AG09319 (cell line): ENCODE measurements around the gene TMEM271.

Experiments used
- DNase-seq: peaks from one replicate; pipeline ENCODE4 v3.0.0-alpha.2; 2010; ENCODE audit warnings: low read depth; ENCODE audit errors: extremely low read depth
- TF ChIP-seq, protein P1 (sequence below): IDR thresholded peaks from 2 replicates; pipeline ENCODE4 v1.5.1; 2011; ENCODE audit warnings: low read depth, mild to moderate bottlenecking, inconsistent platforms, low read length, moderate library complexity

The TMEM271 gene, protein sequence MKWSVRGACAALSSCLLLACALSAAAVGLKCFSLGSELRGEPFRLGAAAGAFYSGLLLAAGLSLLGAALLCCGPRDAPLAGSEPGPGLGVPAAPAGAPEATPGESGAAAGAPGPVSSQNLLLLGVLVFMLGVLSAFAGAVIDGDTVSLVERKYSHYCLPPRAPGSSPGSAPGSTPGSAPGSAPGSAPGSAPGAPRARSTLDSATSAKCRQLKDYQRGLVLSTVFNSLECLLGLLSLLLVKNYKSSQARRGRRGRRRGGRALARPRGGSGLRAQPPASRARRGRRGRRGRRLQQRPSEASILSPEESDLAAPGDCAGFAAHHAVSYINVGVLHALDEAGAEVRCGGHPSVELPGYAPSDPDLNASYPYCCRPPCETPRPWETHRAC

DNA sequence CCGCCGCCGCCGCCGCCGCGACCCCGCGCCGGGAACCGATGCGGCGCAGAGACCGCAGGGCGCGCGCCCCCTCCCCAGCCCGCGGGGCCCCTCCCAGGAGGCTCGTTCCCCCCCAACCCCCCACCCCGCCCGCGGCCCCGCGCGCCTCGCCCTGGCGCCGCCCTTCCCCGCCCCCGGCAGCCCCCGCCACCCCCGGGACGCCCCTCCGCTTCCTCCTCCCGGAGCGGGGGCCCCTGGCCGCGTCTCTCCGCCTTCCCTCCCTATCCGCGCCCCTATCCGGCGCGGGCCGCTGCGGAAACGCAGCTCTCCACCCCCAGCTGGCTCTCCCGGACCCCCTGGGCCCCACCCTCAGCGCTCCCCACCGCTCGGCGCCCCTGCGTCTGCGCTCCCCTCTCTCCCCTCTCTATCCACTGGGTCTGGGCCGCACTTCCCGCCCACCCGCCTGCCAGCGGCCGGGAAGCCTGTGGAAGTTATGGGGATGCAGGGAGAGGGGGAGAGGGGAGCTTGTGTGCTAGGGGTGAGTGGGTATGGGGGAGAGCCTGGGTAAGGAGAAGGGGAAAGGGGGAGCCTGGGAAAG is at the start of gene TMEM271:
TMEM271 (minus strand) TSS at position 51 of the 577 bp plus-strand sequence. CDS start 233 bp downstream, outside the sequence.
- TF ChIP-seq, protein P1, sequence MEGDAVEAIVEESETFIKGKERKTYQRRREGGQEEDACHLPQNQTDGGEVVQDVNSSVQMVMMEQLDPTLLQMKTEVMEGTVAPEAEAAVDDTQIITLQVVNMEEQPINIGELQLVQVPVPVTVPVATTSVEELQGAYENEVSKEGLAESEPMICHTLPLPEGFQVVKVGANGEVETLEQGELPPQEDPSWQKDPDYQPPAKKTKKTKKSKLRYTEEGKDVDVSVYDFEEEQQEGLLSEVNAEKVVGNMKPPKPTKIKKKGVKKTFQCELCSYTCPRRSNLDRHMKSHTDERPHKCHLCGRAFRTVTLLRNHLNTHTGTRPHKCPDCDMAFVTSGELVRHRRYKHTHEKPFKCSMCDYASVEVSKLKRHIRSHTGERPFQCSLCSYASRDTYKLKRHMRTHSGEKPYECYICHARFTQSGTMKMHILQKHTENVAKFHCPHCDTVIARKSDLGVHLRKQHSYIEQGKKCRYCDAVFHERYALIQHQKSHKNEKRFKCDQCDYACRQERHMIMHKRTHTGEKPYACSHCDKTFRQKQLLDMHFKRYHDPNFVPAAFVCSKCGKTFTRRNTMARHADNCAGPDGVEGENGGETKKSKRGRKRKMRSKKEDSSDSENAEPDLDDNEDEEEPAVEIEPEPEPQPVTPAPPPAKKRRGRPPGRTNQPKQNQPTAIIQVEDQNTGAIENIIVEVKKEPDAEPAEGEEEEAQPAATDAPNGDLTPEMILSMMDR: no peak
- no peak for DNase-seq

DNA sequence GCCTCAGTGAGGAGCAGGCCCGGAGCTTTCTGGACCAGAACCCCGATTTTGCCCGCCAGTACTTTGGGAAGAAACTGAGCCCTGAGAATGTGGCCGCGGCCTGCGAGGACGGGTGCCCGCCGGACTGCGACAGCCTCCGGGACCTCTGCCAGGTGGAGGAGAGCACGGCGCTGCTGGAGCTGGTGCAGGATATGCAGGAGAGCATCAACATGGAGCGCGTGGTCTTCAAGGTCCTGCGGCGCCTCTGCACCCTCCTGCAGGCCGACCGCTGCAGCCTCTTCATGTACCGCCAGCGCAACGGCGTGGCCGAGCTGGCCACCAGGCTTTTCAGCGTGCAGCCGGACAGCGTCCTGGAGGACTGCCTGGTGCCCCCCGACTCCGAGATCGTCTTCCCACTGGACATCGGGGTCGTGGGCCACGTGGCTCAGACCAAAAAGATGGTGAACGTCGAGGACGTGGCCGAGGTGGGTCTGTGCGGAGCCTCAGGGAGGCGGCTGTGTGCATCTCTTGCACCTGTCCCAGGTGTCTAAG is 49.6 kb upstream of the TMEM271 start:
- no peak for DNase-seq
- TF ChIP-seq, protein P1: no peak

DNA sequence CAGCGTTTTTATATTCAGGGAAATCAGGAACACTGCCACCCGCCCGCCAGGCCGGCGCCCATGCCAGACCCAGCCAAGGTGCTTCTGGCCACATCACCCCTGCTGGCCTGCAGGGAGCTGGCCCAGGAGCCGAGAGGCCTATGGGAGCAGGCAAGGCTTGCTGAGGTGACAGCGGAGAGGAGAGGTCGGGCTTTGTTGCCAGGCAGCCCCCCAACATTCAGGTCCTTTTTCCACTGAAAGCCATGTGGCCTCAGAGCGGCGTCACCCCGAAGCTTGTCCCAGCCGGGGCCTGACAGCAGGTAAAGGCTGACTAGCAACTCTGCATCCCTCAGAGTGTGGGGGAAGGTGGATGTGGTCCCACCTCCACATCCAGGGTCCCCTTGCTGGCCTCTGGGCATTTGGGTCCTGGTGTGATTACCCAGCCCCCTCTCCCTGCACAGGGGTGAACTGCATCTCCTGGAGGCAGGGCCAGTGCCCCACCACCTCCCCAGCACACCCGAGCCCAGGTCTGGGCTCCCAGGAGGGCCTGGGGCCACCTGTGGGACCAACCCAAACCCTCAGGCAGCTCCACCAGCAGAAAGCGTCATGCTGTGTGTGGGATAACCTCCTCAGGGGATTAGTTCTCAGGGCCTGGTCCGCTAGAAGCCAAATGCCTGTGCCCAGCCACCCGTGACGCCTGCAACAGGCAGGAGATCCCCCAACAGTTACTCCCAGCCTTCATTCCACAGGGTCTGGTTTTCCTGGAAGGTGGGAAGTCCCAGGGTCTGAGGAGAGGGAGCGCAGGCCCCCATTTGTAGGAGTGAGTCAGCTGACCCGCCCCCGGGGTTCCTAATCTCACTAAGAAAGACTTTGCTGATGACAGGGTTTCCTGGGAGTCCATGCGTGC is 48.9 kb upstream of the TMEM271 start, which contains the start of gene PDE6B:
PDE6B (plus strand) TSS at position 869 of the 886 bp plus-strand sequence. CDS start 54 bp downstream, outside the sequence.
- TF ChIP-seq, protein P1: no peak

DNA sequence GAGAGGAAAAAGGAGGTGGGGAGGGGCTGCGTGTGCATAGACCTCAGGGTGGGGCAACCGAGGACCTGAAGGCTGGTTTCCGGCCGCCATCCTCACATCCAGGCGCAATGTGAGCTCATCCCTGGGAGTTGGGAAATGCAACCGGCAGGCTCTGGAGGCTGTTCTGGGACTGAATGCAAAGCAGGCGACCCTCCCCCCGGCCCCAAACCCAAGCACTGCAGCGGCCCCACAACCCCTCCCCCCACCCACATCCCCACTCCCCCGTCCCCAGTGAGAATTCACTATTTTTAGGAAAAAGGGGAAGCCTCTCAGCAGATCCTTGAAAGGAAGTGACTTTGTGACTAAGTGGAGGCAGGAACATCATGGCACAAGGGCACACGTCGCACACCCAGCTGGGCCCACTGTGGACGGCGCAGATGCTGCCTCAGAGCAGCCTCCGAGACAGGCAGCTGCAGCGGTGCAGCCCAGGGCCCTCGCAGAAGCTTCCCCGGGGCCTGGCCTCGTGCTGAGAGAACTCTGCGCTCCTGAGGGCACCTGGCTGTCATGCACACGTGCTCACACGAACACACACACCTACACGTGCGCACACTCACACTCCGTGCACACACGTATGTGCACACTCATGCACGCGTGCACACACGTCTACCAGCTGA is 47.9 kb upstream of the TMEM271 start:
- TF ChIP-seq, protein P1: no peak
- DNase-seq: no peak

More for the DNA sequence above, 48.9 kb upstream of the TMEM271 start, which contains the start of gene PDE6B:
- DNase-seq: no peak

DNA sequence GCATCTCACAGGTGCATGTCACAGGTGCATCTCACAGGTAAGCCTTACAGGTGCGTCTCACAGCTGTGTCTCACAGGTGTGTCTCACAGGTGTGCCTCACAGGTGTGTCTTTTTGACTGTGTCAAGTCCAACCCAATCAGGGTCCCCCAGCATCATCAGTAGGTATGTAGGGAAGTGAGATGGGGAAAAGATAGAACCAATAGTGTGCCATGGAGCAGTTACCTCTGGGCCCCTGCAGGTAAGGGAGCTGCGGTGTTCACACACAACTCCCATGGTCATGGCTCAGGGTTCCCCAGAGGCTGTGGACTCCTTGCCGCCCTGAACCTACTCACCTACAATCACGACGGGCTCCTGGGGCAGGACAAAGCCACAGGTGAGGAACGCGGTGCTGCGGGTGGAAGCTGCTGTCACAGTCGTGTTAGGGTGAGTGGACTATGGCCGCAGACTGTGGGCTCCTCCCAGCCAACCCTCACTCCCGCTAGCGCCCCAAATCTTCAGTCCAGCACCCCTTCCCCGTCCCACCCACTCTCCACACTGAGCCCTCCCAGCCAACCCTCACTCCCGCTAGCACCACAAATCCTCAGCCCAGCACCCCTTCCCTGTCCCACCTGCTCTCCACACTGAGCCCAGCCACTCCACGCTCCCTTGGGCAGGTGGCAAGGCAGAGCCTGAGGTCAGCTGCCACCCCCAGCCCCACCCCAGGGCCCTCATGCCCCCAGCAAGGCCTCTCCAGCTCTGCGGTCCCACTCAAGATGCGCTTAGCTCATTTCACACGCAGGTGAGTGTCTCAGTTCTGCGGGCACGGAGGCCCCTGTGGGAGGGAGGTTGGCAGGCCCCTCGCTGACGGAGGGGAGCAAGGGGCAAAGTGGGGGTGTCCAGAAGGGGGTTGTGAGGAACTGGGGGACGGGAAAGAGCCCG is 47.2 kb upstream of the TMEM271 start:
- DNase-seq: no peak

More for the DNA sequence above, 47.2 kb upstream of the TMEM271 start:
- TF ChIP-seq, protein P1: no peak
